Measurements from ENCODE around the gene FST. TPM values are rescaled to one million over a fixed set of nuclear protein-coding genes. Genes with fewer than 3 reads are reported as not detected.

The FST gene
- 0.48 and 0.74 TPM in 2 replicates for total RNA-seq (2014; rRNA removed; shearing (Covaris generic))
- 0.71 and 1.3 TPM in 2 replicates for polyA plus RNA-seq (2015; cell fraction: cytosol; rRNA removed)
- polyA plus RNA-seq (2015; cell fraction: nucleus; rRNA removed) = 0.16 and 0.87 TPM in 2 replicates

GRCh38 chr5:53480416-53481158, at the start of gene FST:
FST (plus strand) TSS chr5:53480629; CDS start chr5:53480792, 163 bp downstream.
- no peak for DNase-seq (ENCODE audit: low read depth, low spot score)
- in situ Hi-C loops (cut with HindIII; ENCODE audit: low pct_unique_long_range_greater_than_20kb, low sequenced_read_pairs) = no loop called here

GRCh38 chr5:53431665-53432064, 48.8 kb upstream of the FST start:
- in situ Hi-C loops (cut with HindIII; ENCODE audit: low pct_unique_long_range_greater_than_20kb, low sequenced_read_pairs) = no loop called here
- no peak for DNase-seq (ENCODE audit: low read depth, low spot score)

- no peak for DNase-seq (ENCODE audit: low read depth, low spot score)
- in situ Hi-C loops (cut with HindIII; ENCODE audit: low pct_unique_long_range_greater_than_20kb, low sequenced_read_pairs) = no loop called here
These were observed 47.4 kb upstream of the FST start for GRCh38 chr5:53433026-53433425.

- in situ Hi-C loops (cut with HindIII; ENCODE audit: low pct_unique_long_range_greater_than_20kb, low sequenced_read_pairs) = no loop called here
- no peak for DNase-seq (ENCODE audit: low read depth, low spot score)
These were observed 45.9 kb upstream of the FST start for GRCh38 chr5:53434541-53434940.

GRCh38 chr5:53436480-53437191, 43.8 kb upstream of the FST start:
- in situ Hi-C loops (cut with HindIII; ENCODE audit: low pct_unique_long_range_greater_than_20kb, low sequenced_read_pairs) = no loop called here
- DNase-seq (ENCODE audit: low read depth, low spot score) = no peak

- no peak for DNase-seq (ENCODE audit: low read depth, low spot score)
- in situ Hi-C loops (cut with HindIII; ENCODE audit: low pct_unique_long_range_greater_than_20kb, low sequenced_read_pairs) = no loop called here
These were observed 42.4 kb upstream of the FST start for GRCh38 chr5:53438079-53438478.

- in situ Hi-C loops (cut with HindIII; ENCODE audit: low pct_unique_long_range_greater_than_20kb, low sequenced_read_pairs) = no loop called here
- DNase-seq (ENCODE audit: low read depth, low spot score) = no peak
These were observed 41.6 kb upstream of the FST start for GRCh38 chr5:53438486-53439472.

GRCh38 chr5:53442961-53443360, 37.5 kb upstream of the FST start:
- in situ Hi-C loops (cut with HindIII; ENCODE audit: low pct_unique_long_range_greater_than_20kb, low sequenced_read_pairs) = no loop called here
- DNase-seq (ENCODE audit: low read depth, low spot score) = no peak

- no peak for DNase-seq (ENCODE audit: low read depth, low spot score)
- in situ Hi-C loops (cut with HindIII; ENCODE audit: low pct_unique_long_range_greater_than_20kb, low sequenced_read_pairs) = no loop called here
These were observed 34.9 kb upstream of the FST start for GRCh38 chr5:53445569-53445968.

- in situ Hi-C loops (cut with HindIII; ENCODE audit: low pct_unique_long_range_greater_than_20kb, low sequenced_read_pairs) = no loop called here
These were observed 33.5 kb upstream of the FST start for GRCh38 chr5:53446908-53447307.

GRCh38 chr5:53448851-53449250, 31.6 kb upstream of the FST start:
- DNase-seq (ENCODE audit: low read depth, low spot score) = no peak
- in situ Hi-C loops (cut with HindIII; ENCODE audit: low pct_unique_long_range_greater_than_20kb, low sequenced_read_pairs) = no loop called here

More at GRCh38 chr5:53446908-53447307, 33.5 kb upstream of the FST start:
- DNase-seq (ENCODE audit: low read depth, low spot score) = no peak

GRCh38 chr5:53453898-53454718, 26.3 kb upstream of the FST start:
- no peak for DNase-seq (ENCODE audit: low read depth, low spot score)
- in situ Hi-C loops (cut with HindIII; ENCODE audit: low pct_unique_long_range_greater_than_20kb, low sequenced_read_pairs) = no loop called here

GRCh38 chr5:53454719-53455000, 25.8 kb upstream of the FST start:
- in situ Hi-C loops (cut with HindIII; ENCODE audit: low pct_unique_long_range_greater_than_20kb, low sequenced_read_pairs) = no loop called here
- no peak for DNase-seq (ENCODE audit: low read depth, low spot score)

GRCh38 chr5:53456366-53456765, 24.1 kb upstream of the FST start:
- in situ Hi-C loops (cut with HindIII; ENCODE audit: low pct_unique_long_range_greater_than_20kb, low sequenced_read_pairs) = no loop called here
- DNase-seq (ENCODE audit: low read depth, low spot score) = no peak

GRCh38 chr5:53463909-53464621, 16.4 kb upstream of the FST start:
- no peak for DNase-seq (ENCODE audit: low read depth, low spot score)

GRCh38 chr5:53464722-53465121, 15.7 kb upstream of the FST start:
- no peak for DNase-seq (ENCODE audit: low read depth, low spot score)
- in situ Hi-C loops (cut with HindIII; ENCODE audit: low pct_unique_long_range_greater_than_20kb, low sequenced_read_pairs) = no loop called here

More at GRCh38 chr5:53463909-53464621, 16.4 kb upstream of the FST start:
- in situ Hi-C loops (cut with HindIII; ENCODE audit: low pct_unique_long_range_greater_than_20kb, low sequenced_read_pairs) = no loop called here
